Measurements from ENCODE around the gene P2RY12.

DNA sequence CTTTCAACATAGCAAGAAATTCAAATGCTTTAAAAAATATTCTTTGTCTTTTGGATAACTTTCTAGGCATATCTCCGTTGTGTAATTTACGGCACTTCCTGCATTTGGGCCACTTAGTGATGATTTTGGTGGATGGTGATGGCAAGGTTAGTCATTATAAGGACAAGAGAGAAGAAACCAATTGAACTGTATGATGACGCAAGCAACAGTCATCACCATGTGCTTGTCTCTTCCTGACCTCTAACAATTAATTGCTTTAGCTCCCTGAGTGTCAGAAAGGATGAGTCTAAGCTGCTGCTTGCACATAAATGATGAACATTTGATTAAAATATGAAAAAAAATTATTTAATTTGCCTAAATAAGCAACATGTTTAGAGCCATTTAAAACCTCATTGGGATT lies 11.3 kb upstream of the P2RY12 start:
- TF ChIP-seq CTCF (conservative IDR thresholded peaks at IDR 0.05 in 1 of 2, IDR thresholded peaks at IDR 0.05 in 1 of 2; ENCODE audit: extremely low read depth in 1 of 2, insufficient read depth in 1 of 2, low read depth in 1 of 2, low read length in 2 of 2) (no peak), EZH2 (IDR thresholded peaks at IDR 0.05; ENCODE audit: borderline replicate concordance, low read length) (no peak)

Measured in mammary epithelial cell (primary cell).